GM12873 (cell line): ENCODE results near the gene SSPN.

ENCODE experiments used
- TF ChIP-seq, protein P1 (sequence below): IDR thresholded peaks from 2 replicates; pipeline ENCODE4 v1.5.1; 2012; ENCODE audit warnings: low read depth, mild to moderate bottlenecking, moderate library complexity, low read length, control low read depth; ENCODE audit not compliant: insufficient read depth; ENCODE audit errors: missing control alignments

SSPN gene

DNA sequence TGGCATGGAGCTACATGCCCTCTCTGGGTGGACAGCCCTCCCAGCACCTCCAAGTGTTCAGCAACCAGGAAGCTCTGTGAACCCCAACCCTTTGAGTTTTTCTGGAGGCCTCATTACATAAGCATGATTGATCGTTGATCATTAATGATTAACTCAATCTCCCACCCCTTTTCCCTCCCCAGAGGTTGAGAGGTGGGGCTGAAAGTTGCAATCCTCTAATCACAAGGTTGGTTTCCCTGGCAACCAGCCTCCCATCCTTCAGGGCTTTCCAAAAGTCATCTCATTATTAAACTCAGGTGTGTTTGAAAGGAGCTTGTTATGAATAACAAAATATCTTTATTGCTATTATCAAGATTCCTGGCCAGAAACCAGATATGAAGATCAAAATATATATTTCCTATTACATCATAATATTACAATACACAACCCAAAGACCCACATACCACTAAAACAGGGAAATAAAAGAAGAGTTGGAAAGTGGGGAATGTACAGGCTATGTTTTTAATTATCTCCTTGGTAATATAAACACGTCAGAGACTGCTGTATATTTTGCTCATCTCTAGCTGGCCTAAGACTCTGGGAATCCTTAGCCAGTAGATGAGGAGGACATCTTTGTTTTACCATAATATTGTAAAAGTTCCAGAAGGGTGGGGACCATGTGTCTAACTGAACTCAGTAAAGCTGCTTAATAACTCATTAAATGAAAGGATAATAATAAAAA lies 73.6 kb downstream of the SSPN start:
- TF ChIP-seq, protein P1, sequence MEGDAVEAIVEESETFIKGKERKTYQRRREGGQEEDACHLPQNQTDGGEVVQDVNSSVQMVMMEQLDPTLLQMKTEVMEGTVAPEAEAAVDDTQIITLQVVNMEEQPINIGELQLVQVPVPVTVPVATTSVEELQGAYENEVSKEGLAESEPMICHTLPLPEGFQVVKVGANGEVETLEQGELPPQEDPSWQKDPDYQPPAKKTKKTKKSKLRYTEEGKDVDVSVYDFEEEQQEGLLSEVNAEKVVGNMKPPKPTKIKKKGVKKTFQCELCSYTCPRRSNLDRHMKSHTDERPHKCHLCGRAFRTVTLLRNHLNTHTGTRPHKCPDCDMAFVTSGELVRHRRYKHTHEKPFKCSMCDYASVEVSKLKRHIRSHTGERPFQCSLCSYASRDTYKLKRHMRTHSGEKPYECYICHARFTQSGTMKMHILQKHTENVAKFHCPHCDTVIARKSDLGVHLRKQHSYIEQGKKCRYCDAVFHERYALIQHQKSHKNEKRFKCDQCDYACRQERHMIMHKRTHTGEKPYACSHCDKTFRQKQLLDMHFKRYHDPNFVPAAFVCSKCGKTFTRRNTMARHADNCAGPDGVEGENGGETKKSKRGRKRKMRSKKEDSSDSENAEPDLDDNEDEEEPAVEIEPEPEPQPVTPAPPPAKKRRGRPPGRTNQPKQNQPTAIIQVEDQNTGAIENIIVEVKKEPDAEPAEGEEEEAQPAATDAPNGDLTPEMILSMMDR, result no peak

DNA sequence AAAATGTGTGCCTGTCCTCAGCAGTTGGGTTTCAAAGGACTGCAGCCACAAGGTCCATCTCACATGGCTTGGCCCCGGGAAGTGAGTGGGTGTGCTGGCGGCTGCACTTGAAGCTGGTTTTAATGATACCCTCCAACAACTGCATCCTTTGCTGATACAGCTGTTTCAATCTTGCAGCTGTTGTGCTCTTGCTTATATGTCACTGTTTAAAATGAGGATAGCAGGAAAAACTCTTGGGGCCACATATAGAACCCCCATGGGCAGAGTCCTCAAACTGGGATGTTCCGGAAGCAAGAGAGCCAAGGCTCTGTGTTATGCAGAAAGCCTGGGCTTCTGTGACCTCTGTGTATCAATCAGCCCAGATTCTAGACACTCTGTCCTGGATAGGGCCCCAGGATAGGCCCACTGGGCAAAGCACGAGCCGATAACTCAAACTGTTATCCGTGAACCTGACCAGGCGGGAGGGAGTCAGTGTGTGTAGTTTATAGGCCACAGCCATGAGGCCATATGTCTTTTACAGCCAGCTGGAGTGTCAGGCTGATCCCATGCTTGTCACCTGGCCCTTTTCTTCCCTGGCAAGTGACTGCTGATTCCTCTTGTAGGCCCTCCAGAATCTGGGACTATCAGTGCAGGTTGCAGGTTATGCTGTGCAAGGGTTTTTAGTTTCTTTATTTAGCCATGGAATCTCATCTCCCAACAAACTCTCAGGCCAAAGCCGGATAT lies 74.3 kb downstream of the SSPN start:
- TF ChIP-seq, protein P1, result no peak

DNA sequence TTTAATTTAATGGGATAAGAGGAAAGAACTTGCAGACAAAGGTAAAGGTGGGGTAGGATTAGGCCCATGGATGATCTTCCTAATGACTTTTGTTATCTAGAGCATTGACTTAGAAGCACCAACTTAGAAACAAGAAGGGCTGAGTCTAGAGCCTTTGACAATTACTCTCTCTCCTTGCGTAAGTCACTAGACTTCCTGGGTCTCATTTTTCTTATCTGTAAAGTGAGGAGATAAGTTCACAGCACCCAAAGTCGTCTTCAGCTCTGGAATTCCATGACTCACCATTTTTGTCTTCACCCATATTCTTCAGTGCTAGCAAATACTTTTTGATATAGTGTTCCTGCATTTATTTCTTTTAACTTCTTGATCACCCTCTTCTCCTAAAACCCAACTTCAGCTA lies 75.7 kb downstream of the SSPN start:
- TF ChIP-seq, protein P1, result no peak

DNA sequence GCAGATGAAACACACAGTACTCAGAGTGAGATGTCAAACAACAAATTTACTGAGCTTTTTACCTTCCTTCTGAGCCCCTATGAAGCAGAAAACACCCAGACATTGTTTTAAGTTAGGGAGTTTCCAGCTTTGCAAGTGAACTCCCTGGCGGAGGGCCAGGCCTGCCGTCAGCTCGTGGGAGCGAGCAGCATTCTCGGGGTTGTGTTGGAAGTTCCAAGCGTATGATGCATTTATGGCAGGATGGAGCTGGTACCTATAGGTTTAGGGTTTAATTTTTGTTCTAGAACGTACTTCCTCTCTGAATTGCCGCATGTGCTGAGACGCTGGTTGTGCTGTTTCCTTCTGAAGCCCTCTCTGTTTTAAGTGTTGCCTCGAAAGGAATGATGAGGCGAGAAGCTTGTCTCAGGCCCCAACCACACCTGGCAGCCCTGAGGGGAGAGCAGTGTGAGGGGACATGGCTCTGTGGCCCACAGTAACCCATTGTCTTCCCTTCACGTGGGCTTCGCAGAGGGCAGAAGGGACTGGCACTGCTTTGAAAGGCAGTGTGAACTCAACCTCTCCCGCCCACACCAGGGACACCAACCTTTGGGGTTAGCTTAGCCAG lies 76.6 kb downstream of the SSPN start:
- TF ChIP-seq, protein P1, result no peak

DNA sequence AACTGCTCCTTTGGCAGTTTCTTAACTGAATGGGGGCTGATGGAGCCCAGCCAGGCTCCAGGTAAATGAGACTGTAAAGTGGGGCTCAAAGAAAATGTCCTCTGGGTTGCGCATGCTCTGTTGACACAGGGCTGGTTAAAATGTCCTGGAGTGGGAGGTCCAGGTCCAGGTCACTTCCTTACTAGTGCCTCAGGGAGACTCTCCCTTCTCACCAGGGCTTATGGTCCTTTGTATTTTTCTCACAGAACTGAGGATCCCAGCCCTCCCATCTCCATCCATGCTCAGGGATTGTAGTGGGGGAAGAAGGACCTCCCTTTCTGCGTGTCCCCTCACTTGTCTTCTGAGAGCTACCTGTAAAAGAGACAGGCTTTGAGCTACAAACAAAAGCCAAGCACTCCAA lies 77.5 kb downstream of the SSPN start:
- TF ChIP-seq, protein P1, result no peak

DNA sequence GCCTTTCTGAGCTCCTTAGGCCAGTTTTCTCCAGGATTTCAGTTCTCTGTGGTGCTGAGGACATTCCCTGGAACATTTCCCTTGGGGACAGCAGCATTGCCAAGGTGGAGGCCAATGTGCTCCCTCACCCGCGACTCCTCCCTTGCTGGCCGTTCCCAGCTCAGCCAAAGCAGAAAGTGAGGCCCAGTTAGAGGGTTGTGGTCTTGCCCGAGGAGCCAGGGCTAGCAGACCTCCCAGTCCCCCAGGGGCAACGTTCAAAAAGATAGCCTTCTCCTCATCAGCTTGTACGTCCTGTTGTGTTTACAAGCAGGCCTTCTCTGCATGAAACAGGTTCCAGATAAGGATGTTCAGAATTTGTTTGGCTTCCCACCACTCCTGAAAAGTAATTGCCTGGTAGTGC lies 78.4 kb downstream of the SSPN start:
- TF ChIP-seq, protein P1, result no peak
